ACC112 (cell line): ENCODE results near the gene DYNLT1.
"Not testable (repeated sequence)": the region's sequence is repeated elsewhere in the genome, so short reads cannot be mapped to it uniquely, and the experiment has no call there.

ENCODE experiments used
- H2AFZ ChIP-seq: fragments of 200-600 bp; sonication (generic); one replicate; pipeline ENCODE4 v1.6.0; 2017; ENCODE audit warnings: antibody characterized with exemption, low read length; ENCODE audit not compliant: unreplicated experiment
- H3K27ac ChIP-seq: fragments of 200-600 bp; sonication (generic); 2 replicates; pipeline ENCODE4 v1.5.1; 2014; ENCODE audit warnings: low read depth, mild to moderate bottlenecking, antibody characterized with exemption, low read length, moderate library complexity
- H3K27me3 ChIP-seq: fragments of 200-600 bp; sonication (generic); 2 replicates; pipeline ENCODE4 v1.6.1; 2014; ENCODE audit warnings: mild to moderate bottlenecking, antibody characterized with exemption, low read length, moderate library complexity, mixed read lengths; ENCODE audit not compliant: insufficient read depth
- H3K36me3 ChIP-seq: fragments of 200-600 bp; sonication (generic); 2 replicates; pipeline ENCODE4 v1.6.1; 2016; ENCODE audit warnings: mild to moderate bottlenecking, antibody characterized with exemption, low read length, moderate library complexity, mixed read lengths; ENCODE audit not compliant: insufficient read depth
- H3K4me1 ChIP-seq: fragments of 200-600 bp; sonication (generic); one replicate; pipeline ENCODE4 v1.6.1; 2016; ENCODE audit warnings: low read length, mixed read lengths; ENCODE audit not compliant: insufficient read depth, unreplicated experiment, control insufficient read depth
- H3K4me3 ChIP-seq: fragments of 200-600 bp; sonication (generic); 2 replicates; pipeline ENCODE4 v1.5.1; 2014; ENCODE audit warnings: mild to moderate bottlenecking, low read depth, low read length
- H3K79me2 ChIP-seq: fragments of 200-600 bp; sonication (generic); one replicate; pipeline ENCODE4 v1.6.0; 2016; ENCODE audit warnings: low read length; ENCODE audit not compliant: control insufficient read depth, unreplicated experiment, insufficient read depth

DYNLT1 gene

GRCh38 chr6:158651981-158652737 lies 7.6 kb upstream of the DYNLT1 start:
- not testable (repeated sequence) for H3K79me2 ChIP-seq, H3K27me3 ChIP-seq, H3K27ac ChIP-seq, H3K4me3 ChIP-seq, H3K36me3 ChIP-seq, H2AFZ ChIP-seq
- peaks cover 32% of the 10 kb centered on the region for H3K4me1 ChIP-seq

DNA sequence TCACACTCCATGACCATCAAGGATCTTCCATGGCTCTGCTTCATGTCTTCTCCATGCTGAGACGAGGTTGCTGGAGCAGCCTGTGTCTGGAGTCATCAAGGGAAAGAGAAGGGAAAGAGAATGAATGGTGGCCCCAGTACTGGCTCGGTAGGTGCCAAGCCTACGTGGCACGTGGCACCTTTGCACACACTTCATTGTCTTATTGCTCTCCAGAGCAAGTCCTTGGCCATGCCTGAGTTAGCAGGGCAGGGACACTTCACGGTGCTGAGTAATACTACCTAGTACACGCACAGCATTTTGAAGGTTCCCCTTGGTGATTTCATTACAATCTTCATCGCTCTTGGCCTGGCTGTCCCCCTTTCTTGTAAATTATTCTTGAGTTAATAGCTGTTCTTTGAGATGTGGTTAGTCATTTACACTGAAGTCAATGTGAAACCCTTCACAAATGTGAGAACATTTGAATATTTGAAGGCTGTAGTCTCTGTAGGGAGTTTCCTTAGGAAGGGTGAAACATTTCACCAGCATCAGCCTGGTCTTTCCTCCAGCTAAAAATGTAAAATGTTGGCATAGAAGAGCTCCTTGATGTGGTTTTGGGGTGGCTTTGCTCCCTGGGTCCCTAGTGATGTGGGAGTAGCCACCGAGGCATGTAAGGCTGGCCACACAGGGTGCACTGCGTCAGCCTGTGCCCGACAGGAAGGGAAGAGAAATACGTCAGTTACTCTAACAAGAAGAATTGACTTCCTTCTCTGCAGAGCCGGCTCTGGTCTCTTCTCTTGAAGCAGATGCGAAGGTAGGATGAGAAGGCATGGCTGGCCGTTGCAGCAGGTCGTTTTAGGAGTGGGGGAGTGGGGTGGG lies 5.0 kb upstream of the DYNLT1 start, which contains the start of gene SYTL3:
Gene SYTL3 (plus strand): TSS at position 766 of the 855 bp plus-strand sequence. CDS start 13,215 bp downstream, outside the sequence.
- no peaks in the 10 kb centered on the region for H3K79me2 ChIP-seq
- H3K27me3 ChIP-seq: no peaks in the 10 kb centered on the region
- no peak within 1 kb of the TSS for H2AFZ ChIP-seq
- H3K4me1 ChIP-seq: peaks cover 20% of the 10 kb centered on the region
- H3K36me3 ChIP-seq: no peaks in the 10 kb centered on the region
- H3K4me3 ChIP-seq: no peak within 1 kb of the TSS
- peak within 1 kb of the TSS; percentile 70 for H3K27ac ChIP-seq

GRCh38 chr6:158648682-158649131 lies 4.2 kb upstream of the DYNLT1 start:
- no peak overlapping the region for H3K4me3 ChIP-seq
- H3K36me3 ChIP-seq: no peaks in the 10 kb centered on the region
- no peak overlapping the region for H2AFZ ChIP-seq
- peak overlapping the region; percentile 70 for H3K27ac ChIP-seq
- peaks cover 14% of the 10 kb centered on the region for H3K4me1 ChIP-seq
- no peaks in the 10 kb centered on the region for H3K27me3 ChIP-seq
- peaks cover 8% of the 10 kb centered on the region for H3K79me2 ChIP-seq

GRCh38 chr6:158647501-158647900 lies 3.0 kb upstream of the DYNLT1 start:
- H3K27ac ChIP-seq: no peak overlapping the region
- H3K4me3 ChIP-seq: no peak overlapping the region
- H3K79me2 ChIP-seq: peaks cover 20% of the 10 kb centered on the region
- no peaks in the 10 kb centered on the region for H3K27me3 ChIP-seq
- no peak overlapping the region for H2AFZ ChIP-seq
- H3K36me3 ChIP-seq: no peaks in the 10 kb centered on the region
- H3K4me1 ChIP-seq: peaks cover 20% of the 10 kb centered on the region

GRCh38 chr6:158646023-158646910 lies 1.7 kb upstream of the DYNLT1 start:
- H2AFZ ChIP-seq: no peak overlapping the region
- no peak overlapping the region for H3K27ac ChIP-seq
- no peaks in the 10 kb centered on the region for H3K27me3 ChIP-seq

DNA sequence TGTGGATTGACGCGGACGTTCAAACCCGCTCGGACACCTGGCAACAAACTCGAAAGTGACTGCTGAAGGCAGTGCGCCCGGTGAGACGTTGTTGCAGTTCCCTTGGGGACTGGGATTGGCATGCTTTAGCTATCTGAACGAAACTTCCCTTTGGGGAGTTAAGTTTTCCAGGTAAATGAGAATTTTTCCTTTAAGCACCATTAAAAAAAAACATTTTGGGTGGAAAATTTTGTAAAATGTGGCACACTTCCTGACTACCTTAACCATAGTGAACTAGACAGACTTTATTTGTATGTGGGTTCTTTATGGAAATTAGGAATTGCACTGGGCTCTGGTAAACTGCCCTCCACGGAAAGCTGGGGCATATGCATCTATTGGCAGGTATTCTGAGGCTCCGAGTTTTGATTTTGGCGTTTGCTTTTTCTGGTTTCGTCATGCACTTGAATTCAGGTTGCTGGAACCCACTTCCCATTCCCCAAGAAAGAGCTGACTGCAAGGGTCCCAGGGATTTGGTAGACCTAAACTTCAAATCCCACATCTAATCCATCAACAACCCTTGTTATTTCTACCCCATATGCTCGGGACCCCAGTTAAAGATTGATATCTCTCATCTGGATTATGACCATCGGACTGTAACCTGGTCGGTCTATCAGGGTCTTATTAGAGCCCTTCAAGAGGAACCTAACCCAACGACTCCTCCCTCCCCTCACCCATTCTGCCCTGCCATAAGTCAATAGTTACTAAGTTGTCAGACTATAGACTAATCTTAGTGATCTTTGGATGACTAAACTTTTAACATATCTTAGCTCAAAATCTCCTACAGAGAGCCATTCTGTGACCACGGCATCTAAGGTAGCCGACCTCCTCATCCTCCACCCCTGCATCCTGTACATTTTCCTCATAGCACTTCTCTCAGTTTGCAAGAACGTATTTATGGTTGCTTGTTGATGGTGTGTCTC lies 800 bp upstream of the DYNLT1 start:
- Histone ChIP-seq H3K4me1 (peaks cover 36% of the 10 kb centered on the region), H3K36me3 (peaks cover 5% of the 10 kb centered on the region; the same call in 1 of the 2 replicates), H3K79me2 (peaks cover 37% of the 10 kb centered on the region), H3K27me3 (no peaks in the 10 kb centered on the region), H2AFZ (no peak overlapping the region), H3K27ac (peak overlapping the region; percentile 43), H3K4me3 (peak overlapping the region; percentile 92)

More at GRCh38 chr6:158646023-158646910, 1.7 kb upstream of the DYNLT1 start:
- Histone ChIP-seq H3K4me1 (peaks cover 27% of the 10 kb centered on the region), H3K4me3 (no peak overlapping the region), H3K36me3 (no peaks in the 10 kb centered on the region), H3K79me2 (peaks cover 29% of the 10 kb centered on the region)

- Histone ChIP-seq H3K79me2 (peaks cover 52% of the 10 kb centered on the region), H3K4me1 (peaks cover 30% of the 10 kb centered on the region), H3K36me3 (peaks cover 5% of the 10 kb centered on the region; the same call in 1 of the 2 replicates), H3K27me3 (no peaks in the 10 kb centered on the region), H3K4me3 (peak overlapping the region; percentile 92), H3K27ac (peak overlapping the region; percentile 84), H2AFZ (no peak overlapping the region)
Observed at GRCh38 chr6:158643836-158644230, 710 bp downstream of the DYNLT1 start.

- no peaks in the 10 kb centered on the region for H3K27me3 ChIP-seq
- no peak overlapping the region for H2AFZ ChIP-seq
- H3K36me3 ChIP-seq: peaks cover 8% of the 10 kb centered on the region; the same call in 1 of the 2 replicates
- H3K27ac ChIP-seq: peak overlapping the region; percentile 84
- H3K79me2 ChIP-seq: peaks cover 59% of the 10 kb centered on the region
- peaks cover 29% of the 10 kb centered on the region for H3K4me1 ChIP-seq
- peak overlapping the region; percentile 92 for H3K4me3 ChIP-seq
Observed at GRCh38 chr6:158642097-158642601, 2.4 kb downstream of the DYNLT1 start.

- Histone ChIP-seq H3K27ac (no peak overlapping the region), H3K79me2 (peaks cover 60% of the 10 kb centered on the region), H2AFZ (no peak overlapping the region), H3K27me3 (no peaks in the 10 kb centered on the region), H3K36me3 (peaks cover 15% of the 10 kb centered on the region; the same call in 1 of the 2 replicates), H3K4me3 (no peak overlapping the region), H3K4me1 (peaks cover 27% of the 10 kb centered on the region)
Observed at GRCh38 chr6:158640519-158640918, 4.0 kb downstream of the DYNLT1 start.
